Gastrocnemius medialis (tissue), 4 donors: ENCODE measurements around the gene KLHL30.

ENCODE experiments used
- CTCF ChIP-seq, 5 experiments: fragments of 450-650 bp in 3 of 5; fragments of 200-600 bp in 2 of 5; sonication (generic) in 2 of 5; IDR thresholded peaks in 4 of 5; conservative IDR thresholded peaks in 1 of 5; 1 replicate in 4 of 5; 2 replicates in 1 of 5; pipeline ENCODE4 v1.5.1; 2016 to 2019; ENCODE audit warnings: antibody characterized with exemption in 5 of 5, mild to moderate bottlenecking in 3 of 5, moderate library complexity in 3 of 5
- POLR2A ChIP-seq, 2 donors: fragments of 450-650 bp; IDR thresholded peaks; one replicate each; pipeline ENCODE4 v1.6.1; 2017; ENCODE audit warnings: antibody characterized with exemption in 2 of 2, mild to moderate bottlenecking in 2 of 2, moderate library complexity in 2 of 2

DNA sequence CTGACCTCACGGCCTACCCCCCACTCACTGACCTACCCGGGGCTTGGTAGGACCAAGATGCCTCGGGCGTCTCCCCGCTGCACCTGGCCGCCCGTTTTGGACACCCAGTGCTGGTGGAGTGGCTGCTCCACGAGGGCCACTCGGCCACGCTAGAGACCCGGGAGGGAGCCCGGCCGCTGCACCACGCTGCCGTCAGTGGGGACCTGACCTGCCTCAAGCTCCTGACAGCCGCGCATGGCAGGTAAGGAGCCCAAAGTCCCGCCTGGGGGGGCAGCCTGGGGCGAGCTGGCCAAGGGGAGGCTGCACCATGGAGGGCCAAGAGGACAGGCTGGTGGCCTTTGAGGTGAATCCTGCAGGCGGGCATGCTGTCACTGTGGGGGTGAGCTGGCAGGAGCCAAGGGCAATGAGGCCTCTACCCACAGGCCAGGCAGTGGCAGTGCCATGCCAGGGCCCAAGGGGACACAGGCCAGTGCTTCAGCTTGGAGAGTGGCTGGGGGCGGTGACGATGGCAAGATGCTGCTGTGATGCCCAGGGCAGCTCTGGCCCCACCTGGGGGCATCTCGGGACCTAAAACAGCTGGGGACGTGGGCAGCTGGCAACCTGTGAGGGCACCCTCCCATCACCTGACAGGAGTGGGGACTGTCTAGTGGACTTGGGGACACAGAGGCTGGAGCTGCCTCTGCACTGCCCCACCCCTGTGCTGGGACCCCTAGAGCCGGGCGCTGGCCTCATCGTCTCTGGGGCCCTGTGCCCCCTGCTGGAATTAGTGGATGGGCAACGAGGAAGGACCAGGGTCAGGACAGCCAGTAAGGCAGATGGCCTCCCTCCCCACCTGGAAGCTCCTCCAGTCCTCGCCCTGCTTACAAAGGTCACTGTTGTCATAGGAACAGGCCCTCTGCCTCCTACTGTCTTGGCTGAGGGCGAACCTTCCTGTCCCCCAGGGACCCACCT, 36.3 kb upstream of the KLHL30 start:
- TF ChIP-seq CTCF (IDR thresholded peaks at IDR 0.05 in 4 of 5, conservative IDR thresholded peaks at IDR 0.05 in 1 of 5): no peak
- TF ChIP-seq POLR2A (IDR thresholded peaks at IDR 0.05): no peak
